Measurements from ENCODE around the gene PDX1.

- TF ChIP-seq CTCF (IDR thresholded peaks at IDR 0.05; ENCODE audit: borderline replicate concordance, extremely low read depth, low read length, poor library complexity, severe bottlenecking) (no peak), EZH2 (IDR thresholded peaks at IDR 0.05; ENCODE audit: borderline replicate concordance, low read depth, low read length, severe bottlenecking) (no peak)
Measured at GRCh38 chr13:27965740-27966640, 46.2 kb downstream of the PDX1 start.

All from DND-41 (cell line).